Nucleus accumbens (tissue), 56 donors: Measurements from ENCODE around the gene MAN2A2.
"Not testable (repeated sequence)": the region's sequence is repeated elsewhere in the genome, so short reads cannot be mapped to it uniquely, and the experiment has no call there.

Source experiments
- DNase-seq, 56 donors: peaks; one replicate each; lab custom pipeline; 2025; lab: John Stamatoyannopoulos, UW

The MAN2A2 gene

DNA sequence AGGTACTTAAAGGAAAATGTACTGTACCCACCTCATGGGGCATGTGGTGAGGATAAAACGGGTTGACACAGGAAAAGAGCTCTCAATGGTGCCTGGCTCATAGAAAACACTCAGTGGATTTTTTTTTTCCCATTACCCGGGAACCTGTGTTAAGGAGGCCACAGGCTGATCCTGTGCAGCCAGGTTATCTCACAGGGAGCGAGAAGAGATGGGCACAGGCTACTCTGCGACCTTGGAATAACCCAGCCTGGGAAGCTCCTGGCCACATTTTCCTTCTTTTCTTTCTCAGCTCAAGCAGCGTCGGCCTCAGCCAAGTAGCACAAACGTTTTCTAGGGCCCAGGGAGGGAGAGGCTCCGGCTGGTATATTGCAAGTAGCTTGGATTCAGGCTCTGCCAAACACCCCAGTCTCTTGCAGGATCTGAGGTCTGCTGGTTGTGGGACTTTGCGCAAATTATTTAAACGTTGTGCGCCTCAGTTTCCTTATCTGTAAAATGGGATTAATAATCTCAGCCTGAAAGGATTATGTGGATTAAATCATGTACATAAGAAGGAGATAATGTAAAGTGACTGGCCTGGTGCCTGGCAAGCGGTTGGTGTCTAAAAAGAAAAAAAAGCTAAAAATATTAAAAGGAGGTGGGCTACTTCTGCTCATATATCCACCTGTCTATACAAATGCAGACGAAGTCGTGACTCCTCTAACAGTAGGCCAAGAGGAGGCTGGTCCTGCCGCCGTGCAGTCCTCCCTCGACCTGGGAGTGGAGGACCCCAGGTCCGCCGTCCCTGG, 32.6 kb upstream of the MAN2A2 start:
- peak in 3 of 56 donors; percentile 26 to 36 (median 27) for DNase-seq

DNA sequence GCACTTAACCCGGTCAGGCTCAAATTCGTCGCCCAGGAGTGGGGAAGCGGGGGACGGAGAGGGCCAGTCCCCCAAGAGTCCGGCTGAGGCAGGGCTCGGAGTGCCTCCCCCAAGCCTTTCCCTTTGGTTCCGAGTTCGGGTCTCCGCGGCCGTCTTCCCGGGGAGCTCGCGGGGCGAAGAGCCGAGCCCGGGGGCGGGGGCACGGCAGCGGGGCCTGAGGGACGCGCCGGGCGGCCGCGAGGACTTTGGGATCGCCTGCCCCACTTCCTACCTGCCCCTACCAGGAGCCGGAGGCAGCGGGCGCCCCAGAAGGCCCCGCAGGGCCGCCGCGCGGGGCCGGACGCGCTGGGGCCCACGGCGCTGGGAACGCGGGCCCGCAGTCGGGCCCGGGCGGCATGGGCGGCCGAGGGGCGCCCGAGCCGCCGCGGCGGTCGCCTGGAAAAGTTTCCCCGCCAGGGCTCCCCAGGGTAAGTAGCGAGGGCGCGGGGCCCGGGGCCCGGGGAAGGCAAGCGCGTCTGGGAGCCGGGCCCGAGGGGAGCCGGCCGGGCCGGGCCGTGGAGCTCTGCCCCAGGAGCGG, 31.9 kb upstream of the MAN2A2 start:
- DNase-seq = peak in 18 of 56 donors; percentile 13 to 44 (median 25)

DNA sequence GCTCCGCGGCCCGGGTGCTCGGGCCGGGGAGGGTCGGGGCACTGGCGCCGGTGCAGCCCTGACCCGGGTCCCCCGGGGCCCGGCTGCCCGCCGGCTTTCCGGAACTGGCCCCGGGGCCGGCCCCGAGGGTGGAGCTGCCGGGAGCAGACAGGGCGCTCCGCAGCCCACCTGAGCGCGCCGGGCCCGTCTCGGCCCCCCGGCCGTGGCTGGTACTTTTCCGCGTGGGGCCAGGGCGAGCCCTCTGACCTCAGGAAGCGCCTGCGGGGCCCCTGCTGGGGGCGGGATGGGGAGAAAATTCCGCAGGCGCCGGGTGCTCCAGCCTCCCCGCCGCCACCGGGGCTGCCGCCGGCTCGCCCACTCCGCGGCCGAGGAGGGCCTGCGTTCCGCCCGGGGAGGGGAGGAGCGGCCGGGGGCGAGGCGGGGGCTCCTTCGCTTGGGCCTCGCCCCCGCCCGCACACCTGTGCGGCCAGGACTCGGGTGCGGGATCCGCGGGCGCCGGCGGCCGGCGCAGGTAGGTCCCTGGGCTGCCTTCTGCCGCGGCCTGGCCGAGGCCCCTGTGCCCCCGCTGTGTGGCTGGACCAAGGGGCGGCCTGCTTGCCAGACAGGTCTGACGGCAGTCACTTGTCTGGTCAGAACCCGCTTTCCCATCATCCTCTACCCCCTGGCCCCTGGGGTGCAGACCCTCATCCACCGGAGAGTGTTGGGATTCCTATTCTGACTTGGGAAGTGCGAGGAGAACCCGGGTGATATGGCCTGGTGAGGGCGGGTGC, 31.2 kb upstream of the MAN2A2 start:
- DNase-seq = peak in 3 of 56 donors; percentile 32 to 60 (median 46)

DNA sequence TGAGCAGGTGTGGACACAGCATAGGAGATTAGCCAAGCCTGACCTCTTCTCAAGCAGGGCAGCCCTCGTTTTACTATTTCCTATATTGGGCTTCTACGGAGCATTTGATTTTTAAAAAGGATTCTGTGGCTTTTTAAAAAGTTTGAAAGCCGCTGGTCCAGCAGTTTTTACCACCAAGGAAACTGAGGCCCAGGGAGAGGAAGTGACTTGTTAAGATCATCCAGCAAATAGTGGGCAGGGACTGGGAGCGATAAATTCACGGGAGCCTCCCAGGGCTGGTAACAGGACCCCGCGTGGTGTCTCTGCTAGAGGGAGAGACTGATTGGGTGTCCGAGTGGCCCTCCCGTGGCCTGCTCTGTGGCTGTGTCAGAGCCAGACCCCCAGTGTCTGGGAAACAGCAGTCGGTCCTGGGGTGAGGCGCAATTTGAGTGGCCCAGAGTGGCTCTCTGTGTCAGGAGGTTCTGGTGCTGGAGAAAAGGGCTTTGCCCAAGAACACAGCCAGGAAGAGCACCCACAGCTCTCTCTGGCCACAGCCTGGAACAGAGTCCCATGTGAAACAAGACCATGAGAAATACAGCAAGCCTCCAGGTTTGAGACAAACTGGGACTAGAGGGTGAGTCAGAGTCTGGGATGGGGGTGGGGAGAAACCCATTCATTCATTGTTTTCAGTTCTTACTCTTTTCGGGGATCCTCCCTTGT, 30.5 kb upstream of the MAN2A2 start:
- peak in 3 of 56 donors; percentile 17 to 48 (median 23) for DNase-seq

DNA sequence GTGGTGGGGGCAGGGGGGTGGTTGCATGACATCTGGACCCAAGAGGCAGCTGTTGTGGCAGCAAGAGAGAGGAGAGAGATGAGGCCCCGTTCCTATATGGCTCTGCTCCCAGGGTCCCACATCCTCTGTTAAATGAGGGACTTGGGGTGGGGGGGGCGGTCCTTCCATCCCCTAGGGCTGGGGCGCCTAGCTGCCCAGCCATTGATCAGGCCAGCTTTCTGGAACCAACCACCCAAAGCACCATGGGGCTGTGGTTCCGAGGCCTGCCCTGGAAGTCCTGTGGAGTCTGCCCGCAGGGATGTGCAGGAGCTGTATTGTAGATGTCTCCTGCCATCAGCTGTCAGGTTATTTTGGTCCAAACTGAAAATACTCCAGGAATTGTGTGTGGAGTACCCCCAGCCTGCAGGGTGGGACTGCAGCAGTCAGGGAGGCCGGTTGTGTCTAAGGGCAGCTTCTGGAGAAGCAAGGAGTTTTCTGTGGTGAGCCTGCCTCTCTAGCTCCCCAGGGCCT, 29.6 kb upstream of the MAN2A2 start:
- DNase-seq = no peak

DNA sequence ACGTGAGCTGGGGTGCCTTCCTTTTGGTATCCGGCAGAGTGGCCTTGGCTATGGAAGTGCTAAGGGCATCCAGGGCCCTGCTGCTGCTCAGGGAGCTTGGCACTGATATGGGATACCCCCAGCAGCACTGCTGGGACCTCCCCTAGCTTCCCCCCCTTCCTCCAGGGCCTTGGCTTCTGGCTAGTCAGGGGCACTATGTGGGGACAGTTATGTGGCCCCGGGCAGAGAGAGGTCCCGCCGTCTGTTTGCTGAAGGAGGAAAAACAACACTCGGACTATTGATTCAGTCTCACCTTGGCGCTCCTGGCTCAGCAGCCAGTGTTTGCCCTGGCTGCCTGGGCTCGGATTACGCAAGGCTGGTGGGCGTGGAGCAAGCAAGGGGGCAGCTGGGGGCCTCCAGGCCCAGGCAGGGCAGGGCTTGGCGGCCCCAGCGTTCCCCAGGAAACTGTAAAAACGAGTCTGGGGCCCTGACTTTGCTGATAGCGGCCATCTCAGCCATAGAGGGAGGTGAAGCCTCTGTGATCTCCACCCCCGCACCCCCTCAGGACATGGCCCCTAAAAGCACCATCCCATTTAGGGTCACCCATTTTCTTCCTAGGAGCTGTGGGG, 29.0 kb upstream of the MAN2A2 start:
- no peak for DNase-seq

DNA sequence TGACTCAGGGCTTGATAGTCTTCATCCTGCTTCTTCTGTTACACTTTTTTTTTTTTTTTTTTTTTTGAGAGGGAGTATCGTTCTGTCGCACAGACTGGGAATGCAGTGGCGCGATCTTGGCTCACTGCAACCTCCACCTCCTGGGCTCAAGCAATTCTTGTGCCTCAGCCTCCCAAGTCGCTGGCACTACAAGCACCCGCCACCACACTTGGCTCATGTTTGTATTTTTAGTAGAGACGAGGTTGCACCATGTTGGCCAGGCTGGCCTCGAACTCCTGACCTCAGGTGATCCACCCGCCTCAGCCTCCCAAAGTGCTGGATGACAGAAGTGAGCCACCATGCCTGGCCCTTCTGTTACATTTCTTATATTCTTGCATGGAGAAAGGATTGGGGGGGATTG, 28.1 kb upstream of the MAN2A2 start:
- not testable (repeated sequence) for DNase-seq

DNA sequence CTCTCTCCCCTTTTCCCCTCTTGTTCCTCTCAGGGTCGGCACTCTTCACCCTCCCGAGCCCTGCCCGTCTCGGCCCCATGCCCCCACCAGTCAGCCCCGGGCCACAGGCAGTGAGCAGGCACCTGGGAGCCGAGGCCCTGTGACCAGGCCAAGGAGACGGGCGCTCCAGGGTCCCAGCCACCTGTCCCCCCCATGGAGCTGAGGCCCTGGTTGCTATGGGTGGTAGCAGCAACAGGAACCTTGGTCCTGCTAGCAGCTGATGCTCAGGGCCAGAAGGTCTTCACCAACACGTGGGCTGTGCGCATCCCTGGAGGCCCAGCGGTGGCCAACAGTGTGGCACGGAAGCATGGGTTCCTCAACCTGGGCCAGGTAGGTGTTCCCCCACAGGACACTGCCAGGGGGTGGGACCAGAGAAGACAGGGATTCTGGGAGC, 27.5 kb upstream of the MAN2A2 start:
- no peak for DNase-seq

DNA sequence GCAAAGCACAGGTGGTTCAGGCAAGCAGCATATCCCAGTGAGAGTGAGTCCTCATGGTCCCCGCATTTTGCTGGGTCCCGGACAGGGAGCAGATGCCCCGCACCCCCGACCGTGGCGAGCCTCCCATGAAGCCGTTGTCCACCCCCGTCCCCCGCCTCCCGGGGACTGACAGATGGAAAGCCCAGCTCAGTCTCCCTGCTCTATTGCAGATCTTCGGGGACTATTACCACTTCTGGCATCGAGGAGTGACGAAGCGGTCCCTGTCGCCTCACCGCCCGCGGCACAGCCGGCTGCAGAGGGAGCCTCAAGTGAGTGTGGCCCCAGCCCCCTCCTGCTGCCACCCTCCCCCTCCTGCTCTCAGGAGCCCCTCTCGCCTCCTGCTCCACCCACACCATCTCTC, 27.1 kb upstream of the MAN2A2 start:
- no peak for DNase-seq

DNA sequence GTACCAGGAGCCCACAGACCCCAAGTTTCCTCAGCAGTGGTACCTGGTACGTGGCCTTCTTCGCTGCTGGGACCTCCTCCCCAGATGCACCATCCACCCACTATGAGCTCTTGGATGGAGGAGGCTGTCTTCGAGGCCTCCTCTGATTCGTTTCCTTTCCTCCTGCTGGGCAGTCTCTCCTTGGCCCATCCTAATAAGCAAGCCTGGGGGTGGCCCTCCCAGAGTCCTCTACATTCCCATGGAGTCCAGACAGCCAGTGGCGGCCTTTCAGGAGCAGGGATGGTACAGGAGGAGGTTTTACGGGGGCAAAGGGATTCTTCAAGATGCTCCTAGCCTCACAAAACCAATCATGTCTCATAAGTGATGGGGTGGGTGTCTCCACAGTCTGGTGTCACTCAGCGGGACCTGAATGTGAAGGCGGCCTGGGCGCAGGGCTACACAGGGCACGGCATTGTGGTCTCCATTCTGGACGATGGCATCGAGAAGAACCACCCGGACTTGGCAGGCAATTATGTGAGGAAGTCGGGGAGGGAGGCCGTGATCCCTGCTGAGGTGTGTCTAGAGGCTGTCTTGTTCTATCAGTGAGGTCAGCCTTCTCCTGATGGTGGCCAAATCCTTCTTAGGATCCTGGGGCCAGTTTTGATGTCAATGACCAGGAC, 26.5 kb upstream of the MAN2A2 start:
- DNase-seq = no peak

DNA sequence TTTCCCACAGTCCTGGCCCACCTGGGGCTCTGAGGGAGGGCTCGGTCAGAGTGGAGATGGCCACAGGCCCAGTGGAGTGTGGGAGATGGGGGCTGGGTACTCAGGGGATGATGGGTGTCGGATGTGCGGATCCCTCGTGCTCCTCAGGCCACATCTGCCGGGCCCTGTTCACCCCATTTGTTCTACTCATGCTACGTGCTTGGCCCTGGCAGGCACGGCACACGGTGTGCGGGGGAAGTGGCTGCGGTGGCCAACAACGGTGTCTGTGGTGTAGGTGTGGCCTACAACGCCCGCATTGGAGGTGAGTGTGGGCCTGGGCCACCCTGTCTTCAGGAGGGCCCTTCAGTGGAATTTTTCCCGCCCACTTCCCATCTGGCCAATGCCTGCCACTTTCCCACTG, 25.8 kb upstream of the MAN2A2 start:
- DNase-seq = no peak

DNA sequence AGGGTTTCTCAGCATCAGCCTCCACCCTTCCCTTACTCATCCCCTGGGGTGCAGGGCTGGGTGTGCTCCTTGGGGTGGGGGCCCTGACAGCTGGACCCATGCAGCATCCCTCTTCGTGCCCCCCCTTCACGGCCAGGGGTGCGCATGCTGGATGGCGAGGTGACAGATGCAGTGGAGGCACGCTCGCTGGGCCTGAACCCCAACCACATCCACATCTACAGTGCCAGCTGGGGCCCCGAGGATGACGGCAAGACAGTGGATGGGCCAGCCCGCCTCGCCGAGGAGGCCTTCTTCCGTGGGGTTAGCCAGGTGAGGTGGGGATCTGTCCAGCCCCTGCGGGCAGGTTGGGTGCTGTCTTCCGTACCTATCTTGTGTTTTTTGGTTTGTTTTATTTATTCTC, 25.1 kb upstream of the MAN2A2 start:
- no peak for DNase-seq

DNA sequence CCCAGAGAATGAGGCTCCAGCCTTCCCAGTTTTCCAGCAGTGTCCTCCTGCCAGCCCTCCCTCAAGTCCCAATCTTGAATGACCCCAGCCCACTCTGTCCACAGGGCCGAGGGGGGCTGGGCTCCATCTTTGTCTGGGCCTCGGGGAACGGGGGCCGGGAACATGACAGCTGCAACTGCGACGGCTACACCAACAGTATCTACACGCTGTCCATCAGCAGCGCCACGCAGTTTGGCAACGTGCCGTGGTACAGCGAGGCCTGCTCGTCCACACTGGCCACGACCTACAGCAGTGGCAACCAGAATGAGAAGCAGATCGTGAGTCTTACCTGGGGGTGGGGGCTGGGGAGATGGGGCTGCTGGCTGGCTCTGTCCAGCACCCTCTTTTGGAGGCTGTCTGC, 24.4 kb upstream of the MAN2A2 start:
- DNase-seq = no peak

DNA sequence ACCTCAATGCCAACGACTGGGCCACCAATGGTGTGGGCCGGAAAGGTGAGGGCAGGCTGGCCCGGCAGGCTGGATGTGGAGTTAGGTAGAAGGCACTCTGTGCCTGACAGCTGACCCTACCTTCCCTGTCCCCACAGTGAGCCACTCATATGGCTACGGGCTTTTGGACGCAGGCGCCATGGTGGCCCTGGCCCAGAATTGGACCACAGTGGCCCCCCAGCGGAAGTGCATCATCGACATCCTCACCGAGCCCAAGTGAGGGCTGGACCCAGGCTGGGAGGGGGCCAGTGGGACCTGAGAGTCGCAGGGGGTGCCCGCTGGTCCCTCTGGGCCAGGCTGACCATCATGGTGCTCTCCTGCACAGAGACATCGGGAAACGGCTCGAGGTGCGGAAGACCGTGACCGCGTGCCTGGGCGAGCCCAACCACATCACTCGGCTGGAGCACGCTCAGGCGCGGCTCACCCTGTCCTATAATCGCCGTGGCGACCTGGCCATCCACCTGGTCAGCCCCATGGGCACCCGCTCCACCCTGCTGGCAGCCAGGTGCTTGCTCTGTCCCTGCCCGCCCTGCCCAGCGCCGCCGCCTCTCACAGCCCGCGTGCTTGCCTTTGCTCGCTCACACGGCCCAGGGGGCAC, 23.3 kb upstream of the MAN2A2 start:
- DNase-seq = no peak

DNA sequence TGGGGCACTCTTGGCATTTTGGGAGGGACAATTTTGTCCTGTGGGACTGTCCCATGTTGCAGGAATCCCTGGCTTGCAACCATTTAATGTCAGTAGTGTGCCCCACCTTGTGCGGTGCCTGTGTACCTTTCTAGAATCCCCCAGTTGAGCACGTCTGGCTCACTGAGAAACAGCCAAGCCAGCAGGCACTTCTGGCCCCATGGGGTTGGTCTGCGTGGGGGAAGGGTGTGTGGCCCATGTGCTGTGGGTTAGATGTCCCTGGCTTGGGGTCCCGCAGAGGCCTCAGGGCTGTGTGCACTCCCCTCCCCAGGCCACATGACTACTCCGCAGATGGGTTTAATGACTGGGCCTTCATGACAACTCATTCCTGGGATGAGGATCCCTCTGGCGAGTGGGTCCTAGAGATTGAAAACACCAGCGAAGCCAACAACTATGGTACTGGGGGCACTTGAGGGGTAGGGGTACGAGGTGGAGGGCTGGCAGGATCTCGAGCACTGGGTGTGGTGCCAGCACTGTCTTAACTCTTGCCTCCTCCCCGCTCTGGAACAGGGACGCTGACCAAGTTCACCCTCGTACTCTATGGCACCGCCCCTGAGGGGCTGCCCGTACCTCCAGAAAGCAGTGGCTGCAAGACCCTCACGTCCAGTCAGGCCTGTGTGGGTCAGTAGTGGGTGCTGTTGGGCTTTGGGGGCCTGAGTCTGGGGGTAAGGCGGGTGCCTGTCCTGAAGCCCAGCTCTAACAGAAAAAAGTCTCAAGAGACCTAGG, 22.5 kb upstream of the MAN2A2 start:
- DNase-seq = no peak

DNA sequence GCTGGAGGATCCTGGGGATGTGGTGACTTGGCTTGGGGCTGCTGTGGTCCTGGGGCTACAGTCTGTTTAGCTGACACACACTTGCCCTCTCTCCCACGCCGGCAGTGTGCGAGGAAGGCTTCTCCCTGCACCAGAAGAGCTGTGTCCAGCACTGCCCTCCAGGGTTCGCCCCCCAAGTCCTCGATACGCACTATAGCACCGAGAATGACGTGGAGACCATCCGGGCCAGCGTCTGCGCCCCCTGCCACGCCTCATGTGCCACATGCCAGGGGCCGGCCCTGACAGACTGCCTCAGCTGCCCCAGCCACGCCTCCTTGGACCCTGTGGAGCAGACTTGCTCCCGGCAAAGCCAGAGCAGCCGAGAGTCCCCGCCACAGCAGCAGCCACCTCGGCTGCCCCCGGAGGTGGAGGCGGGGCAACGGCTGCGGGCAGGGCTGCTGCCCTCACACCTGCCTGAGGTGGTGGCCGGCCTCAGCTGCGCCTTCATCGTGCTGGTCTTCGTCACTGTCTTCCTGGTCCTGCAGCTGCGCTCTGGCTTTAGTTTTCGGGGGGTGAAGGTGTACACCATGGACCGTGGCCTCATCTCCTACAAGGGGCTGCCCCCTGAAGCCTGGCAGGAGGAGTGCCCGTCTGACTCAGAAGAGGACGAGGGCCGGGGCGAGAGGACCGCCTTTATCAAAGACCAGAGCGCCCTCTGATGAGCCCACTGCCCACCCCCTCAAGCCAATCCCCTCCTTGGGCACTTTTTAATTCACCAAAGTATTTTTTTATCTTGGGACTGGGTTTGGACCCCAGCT, 21.7 kb upstream of the MAN2A2 start:
- DNase-seq = no peak

DNA sequence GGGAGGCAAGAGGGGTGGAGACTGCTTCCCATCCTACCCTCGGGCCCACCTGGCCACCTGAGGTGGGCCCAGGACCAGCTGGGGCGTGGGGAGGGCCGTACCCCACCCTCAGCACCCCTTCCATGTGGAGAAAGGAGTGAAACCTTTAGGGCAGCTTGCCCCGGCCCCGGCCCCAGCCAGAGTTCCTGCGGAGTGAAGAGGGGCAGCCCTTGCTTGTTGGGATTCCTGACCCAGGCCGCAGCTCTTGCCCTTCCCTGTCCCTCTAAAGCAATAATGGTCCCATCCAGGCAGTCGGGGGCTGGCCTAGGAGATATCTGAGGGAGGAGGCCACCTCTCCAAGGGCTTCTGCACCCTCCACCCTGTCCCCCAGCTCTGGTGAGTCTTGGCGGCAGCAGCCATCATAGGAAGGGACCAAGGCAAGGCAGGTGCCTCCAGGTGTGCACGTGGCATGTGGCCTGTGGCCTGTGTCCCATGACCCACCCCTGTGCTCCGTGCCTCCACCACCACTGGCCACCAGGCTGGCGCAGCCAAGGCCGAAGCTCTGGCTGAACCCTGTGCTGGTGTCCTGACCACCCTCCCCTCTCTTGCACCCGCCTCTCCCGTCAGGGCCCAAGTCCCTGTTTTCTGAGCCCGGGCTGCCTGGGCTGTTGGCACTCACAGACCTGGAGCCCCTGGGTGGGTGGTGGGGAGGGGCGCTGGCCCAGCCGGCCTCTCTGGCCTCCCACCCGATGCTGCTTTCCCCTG, 21.0 kb upstream of the MAN2A2 start:
- no peak for DNase-seq
